PC-9 (cell line): ENCODE measurements around the gene RAB22A. TPM values are rescaled to one million over a fixed set of nuclear protein-coding genes. Genes with fewer than 3 reads are reported as not detected.

Experiments
- BruUV-seq: library from RNA; stranded (reverse); fragments of 400-500 nt; replicated peaks from 2 replicates; lab custom pipeline; 2021; lab: Mats Ljungman, UMichigan
- CTCF ChIA-PET: fragments of 300-600 bp; sonication (Branson Sonifier 250); formaldehyde crosslinking; loops from one replicate; lab custom pipeline; 2022; ENCODE audit warnings: antibody characterized with exemption; lab: Charles Lee
- POLR2A ChIA-PET: fragments of 300-600 bp; sonication (Branson Sonifier 250); formaldehyde crosslinking; loops from one replicate; lab custom pipeline; 2022; ENCODE audit warnings: antibody characterized with exemption; ENCODE audit not compliant: unreplicated experiment; lab: Charles Lee
- DNase-seq, 2 experiments: peaks; one replicate each; pipeline versions ENCODE4 v3.0.0 to v3.0.0-alpha.2; 2015 to 2022; ENCODE audit warnings: mixed read lengths in 1 of 2
- H2AFZ ChIP-seq: fragments of 200-600 bp; sonication (generic); 2 replicates; pipeline ENCODE4 v1.8.1; 2017; ENCODE audit warnings: antibody characterized with exemption
- H3F3A ChIP-seq: fragments of 200-600 bp; sonication (generic); 2 replicates; pipeline ENCODE4 v1.8.1; 2017; ENCODE audit warnings: antibody characterized with exemption, mild to moderate bottlenecking, low read depth; ENCODE audit not compliant: insufficient read depth
- H3K27ac ChIP-seq: fragments of 200-600 bp; sonication (generic); 2 replicates; pipeline ENCODE4 v1.6.1; 2016; ENCODE audit warnings: mixed run types
- H3K27me3 ChIP-seq: fragments of 200-600 bp; sonication (generic); 2 replicates; pipeline ENCODE4 v1.6.1; 2016; ENCODE audit warnings: low read depth, mixed run types; ENCODE audit not compliant: insufficient read depth
- H3K36me3 ChIP-seq: fragments of 200-600 bp; sonication (generic); 2 replicates; pipeline ENCODE4 v1.6.1; 2016; ENCODE audit warnings: low read depth, mixed run types
- H3K4me1 ChIP-seq: fragments of 200-600 bp; sonication (generic); replicated peaks from 2 replicates; pipeline ENCODE4 v1.6.1; 2016; ENCODE audit warnings: mixed run types; ENCODE audit not compliant: insufficient read depth
- H3K4me2 ChIP-seq: fragments of 200-600 bp; sonication (generic); 2 replicates; pipeline ENCODE4 v1.6.1; 2017; ENCODE audit warnings: mixed run types
- H3K4me3 ChIP-seq: fragments of 200-600 bp; sonication (generic); 2 replicates; pipeline ENCODE4 v1.6.1; 2016; ENCODE audit warnings: mixed run types
- H3K79me2 ChIP-seq: fragments of 200-600 bp; sonication (generic); 2 replicates; pipeline ENCODE4 v1.6.1; 2017; ENCODE audit warnings: low read depth, mixed run types
- H3K9me2 ChIP-seq: fragments of 200-600 bp; sonication (generic); 2 replicates; pipeline ENCODE4 v1.8.1; 2017; ENCODE audit warnings: mild to moderate bottlenecking; ENCODE audit not compliant: insufficient read depth
- H3K9me3 ChIP-seq: fragments of 200-600 bp; sonication (generic); 2 replicates; pipeline ENCODE4 v1.8.1; 2016; ENCODE audit warnings: low read depth; ENCODE audit not compliant: insufficient read depth
- H4K20me1 ChIP-seq: fragments of 200-600 bp; sonication (generic); 2 replicates; pipeline ENCODE4 v1.8.1; 2017; ENCODE audit not compliant: insufficient read depth
- EZH2 ChIP-seq: fragments of 200-600 bp; sonication (generic); IDR thresholded peaks from 2 replicates; pipeline ENCODE4 v1.8.0; 2017; ENCODE audit warnings: antibody characterized with exemption, low read depth
- intact Hi-C: fragments of 100-400 bp; cut with micrococcal nuclease; formaldehyde crosslinking; loops from one replicate; pipeline ENCODE4 v1.10.0; 2022; ENCODE audit not compliant: unreplicated experiment
- total RNA-seq: library from RNA; stranded (reverse); gene quantifications from 2 replicates; pipeline ENCODE4 v1.2.3, GENCODE V29; 2021
- TF ChIP-seq, protein P1 (sequence below): fragments of 200-600 bp; sonication (generic); conservative IDR thresholded peaks from 2 replicates; pipeline ENCODE4 v1.6.1; 2017; ENCODE audit warnings: mixed run types, antibody characterized with exemption, mild to moderate bottlenecking, moderate library complexity

RAB22A gene
- total RNA-seq, 1 experiment from 2014 or later = 28.9 TPM

DNA sequence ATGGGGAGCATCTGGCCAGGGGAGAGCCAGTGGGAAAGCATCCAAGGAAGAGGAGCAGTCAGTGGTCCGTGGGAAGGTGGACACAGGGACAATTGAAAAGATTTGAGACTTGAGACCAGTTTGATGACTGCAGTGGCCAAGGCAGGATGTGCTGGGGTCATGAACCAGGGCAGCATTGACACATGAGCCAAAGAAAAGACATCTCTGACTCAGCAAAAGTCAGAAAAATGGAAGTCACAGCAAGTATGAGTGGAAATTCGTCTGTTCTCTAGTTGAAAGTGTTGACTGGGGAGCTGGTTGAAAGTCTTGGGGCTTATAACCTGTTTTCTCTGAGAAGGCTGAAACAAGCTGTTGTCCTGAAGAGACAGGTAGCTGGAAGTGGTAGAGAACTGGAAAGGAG is 31.3 kb downstream of the RAB22A start:
- H3K27ac ChIP-seq = peak overlapping the region; percentile 71
- peaks cover 34% of the 10 kb centered on the region for H3F3A ChIP-seq
- no peaks in the 10 kb centered on the region for H3K9me3 ChIP-seq
- H3K36me3 ChIP-seq = peaks cover 28% of the 10 kb centered on the region
- H3K9me2 ChIP-seq = no peaks in the 10 kb centered on the region
- H3K4me3 ChIP-seq = no peak overlapping the region
- ChIA-PET CTCF (no interaction called here), POLR2A (no interaction called here)
- peaks cover 48% of the 10 kb centered on the region for H3K4me1 ChIP-seq
- H3K4me2 ChIP-seq = peak overlapping the region; percentile 46
- TF ChIP-seq, protein P1, sequence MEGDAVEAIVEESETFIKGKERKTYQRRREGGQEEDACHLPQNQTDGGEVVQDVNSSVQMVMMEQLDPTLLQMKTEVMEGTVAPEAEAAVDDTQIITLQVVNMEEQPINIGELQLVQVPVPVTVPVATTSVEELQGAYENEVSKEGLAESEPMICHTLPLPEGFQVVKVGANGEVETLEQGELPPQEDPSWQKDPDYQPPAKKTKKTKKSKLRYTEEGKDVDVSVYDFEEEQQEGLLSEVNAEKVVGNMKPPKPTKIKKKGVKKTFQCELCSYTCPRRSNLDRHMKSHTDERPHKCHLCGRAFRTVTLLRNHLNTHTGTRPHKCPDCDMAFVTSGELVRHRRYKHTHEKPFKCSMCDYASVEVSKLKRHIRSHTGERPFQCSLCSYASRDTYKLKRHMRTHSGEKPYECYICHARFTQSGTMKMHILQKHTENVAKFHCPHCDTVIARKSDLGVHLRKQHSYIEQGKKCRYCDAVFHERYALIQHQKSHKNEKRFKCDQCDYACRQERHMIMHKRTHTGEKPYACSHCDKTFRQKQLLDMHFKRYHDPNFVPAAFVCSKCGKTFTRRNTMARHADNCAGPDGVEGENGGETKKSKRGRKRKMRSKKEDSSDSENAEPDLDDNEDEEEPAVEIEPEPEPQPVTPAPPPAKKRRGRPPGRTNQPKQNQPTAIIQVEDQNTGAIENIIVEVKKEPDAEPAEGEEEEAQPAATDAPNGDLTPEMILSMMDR = no peak
- TF ChIP-seq EZH2 = no peak
- intact Hi-C loops = no loop called here
- H2AFZ ChIP-seq = no peak overlapping the region
- H3K79me2 ChIP-seq = peaks cover 75% of the 10 kb centered on the region
- no TSS peak for BruUV-seq
- DNase-seq = no peak
- H4K20me1 ChIP-seq = no peaks in the 10 kb centered on the region; the same call in 1 of the 2 replicates
- H3K27me3 ChIP-seq = no peaks in the 10 kb centered on the region

DNA sequence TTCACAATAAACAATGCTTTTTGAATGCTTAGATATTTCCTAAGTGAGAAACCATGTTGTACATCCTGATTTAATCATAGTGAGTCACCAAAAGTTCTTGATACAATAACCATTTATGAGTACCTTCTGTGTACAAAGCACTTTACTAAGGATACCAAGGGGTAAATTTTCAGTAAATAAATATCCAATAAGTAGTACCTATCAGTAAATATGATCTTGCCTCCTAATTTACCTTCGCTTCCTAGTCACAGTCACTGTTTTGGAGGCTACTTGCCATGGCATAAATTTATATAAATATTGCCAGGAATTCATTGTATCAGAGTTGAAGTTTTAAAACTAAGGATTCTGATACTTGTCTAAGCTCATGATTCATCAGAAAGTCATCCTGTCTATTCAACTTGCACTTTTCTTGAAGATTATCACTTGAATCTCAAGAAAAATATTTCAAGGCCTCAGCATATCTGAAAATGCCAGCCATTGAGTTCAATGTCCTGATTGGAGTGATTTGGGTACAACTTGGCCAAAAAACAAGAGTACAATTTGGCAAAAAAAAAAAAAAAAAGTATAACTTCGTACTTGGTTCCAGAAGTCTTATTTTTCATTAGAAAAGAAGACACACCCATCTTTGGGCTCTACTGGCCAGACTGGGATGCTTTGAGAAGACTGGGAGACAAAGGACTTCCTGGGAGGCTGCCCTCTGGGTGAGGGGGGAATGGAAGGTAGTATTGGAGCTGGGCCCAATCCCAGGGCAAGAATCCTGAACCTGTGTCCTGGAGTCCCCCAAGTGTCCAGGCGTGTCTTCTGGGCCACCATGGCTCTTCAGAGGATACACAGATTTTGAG is 32.8 kb downstream of the RAB22A start:
- Histone ChIP-seq H3K27ac (peak overlapping the region; percentile 71), H3K79me2 (peaks cover 61% of the 10 kb centered on the region), H3K9me2 (no peaks in the 10 kb centered on the region), H3K36me3 (peaks cover 40% of the 10 kb centered on the region), H3K9me3 (0 out of 2 replicates have a peak, but pooled peaks cover 3% of the 10 kb centered on the region), H4K20me1 (no peaks in the 10 kb centered on the region; the same call in 1 of the 2 replicates), H3K4me1 (peaks cover 48% of the 10 kb centered on the region), H3F3A (peaks cover 34% of the 10 kb centered on the region), H3K4me3 (no peak overlapping the region; the same call in 1 of the 2 replicates), H2AFZ (no peak overlapping the region), H3K27me3 (no peaks in the 10 kb centered on the region), H3K4me2 (peak overlapping the region; percentile 46)
- DNase-seq = peak; percentile 31 to 92
- CTCF ChIA-PET = interaction anchor here (0.7 kb wide), 1 partner anchor 97 kb away, joined by 4 read pairs; no protein-coding TSS in a partner anchor
- no peak for TF ChIP-seq EZH2
- TF ChIP-seq, protein P1 = no peak
- BruUV-seq = no TSS peak
- POLR2A ChIA-PET = interaction anchor here (0.7 to 1.2 kb wide), 4 partner anchors 32 to 901 kb away, joined by 3 to 33 read pairs (median 6); no protein-coding TSS in a partner anchor
- intact Hi-C loops = no loop called here

DNA sequence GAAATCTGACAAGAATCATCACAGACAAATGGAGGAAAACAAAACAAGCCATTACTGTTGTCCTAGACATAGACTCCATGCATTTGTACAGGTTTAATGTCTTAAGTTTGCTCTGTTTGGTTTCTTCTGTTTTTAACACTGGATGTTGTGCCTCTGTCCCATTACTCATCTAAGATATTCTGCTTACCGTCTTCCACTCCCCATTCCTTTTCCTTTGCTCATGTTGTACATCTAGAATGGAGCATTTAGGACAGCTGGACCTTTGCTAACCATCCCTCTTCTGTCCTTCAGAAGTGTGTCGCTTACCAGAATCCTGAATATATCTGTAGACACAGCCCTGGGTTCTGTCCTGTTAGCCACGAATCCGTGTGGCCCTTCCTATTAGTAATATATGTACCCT is 35.2 kb downstream of the RAB22A start:
- TF ChIP-seq, protein P1 = no peak
- no peak for TF ChIP-seq EZH2
- Histone ChIP-seq H4K20me1 (no peaks in the 10 kb centered on the region; the same call in 1 of the 2 replicates), H3K27ac (no peak overlapping the region), H2AFZ (no peak overlapping the region), H3K4me1 (peaks cover 47% of the 10 kb centered on the region), H3K27me3 (no peaks in the 10 kb centered on the region), H3F3A (peaks cover 34% of the 10 kb centered on the region), H3K9me2 (no peaks in the 10 kb centered on the region), H3K79me2 (peaks cover 43% of the 10 kb centered on the region), H3K36me3 (peaks cover 38% of the 10 kb centered on the region), H3K4me2 (no peak overlapping the region), H3K4me3 (no peak overlapping the region), H3K9me3 (0 out of 2 replicates have a peak, but pooled peaks cover 3% of the 10 kb centered on the region)
- POLR2A ChIA-PET = no interaction called here
- CTCF ChIA-PET = no interaction called here
- no peak for DNase-seq
- intact Hi-C loops = no loop called here
- no TSS peak for BruUV-seq
